ENCODE data around the gene CASZ1.

CASZ1 gene

GRCh38 chr1:10830961-10831668 lies 34.7 kb upstream of the CASZ1 start:
- no peak for DNase-seq (ENCODE audit: extremely low read depth, low read depth)
- no peak overlapping the region for H3K4me3 ChIP-seq (replicated peaks; ENCODE audit: low read depth, low read length)
- TF ChIP-seq, protein P1, sequence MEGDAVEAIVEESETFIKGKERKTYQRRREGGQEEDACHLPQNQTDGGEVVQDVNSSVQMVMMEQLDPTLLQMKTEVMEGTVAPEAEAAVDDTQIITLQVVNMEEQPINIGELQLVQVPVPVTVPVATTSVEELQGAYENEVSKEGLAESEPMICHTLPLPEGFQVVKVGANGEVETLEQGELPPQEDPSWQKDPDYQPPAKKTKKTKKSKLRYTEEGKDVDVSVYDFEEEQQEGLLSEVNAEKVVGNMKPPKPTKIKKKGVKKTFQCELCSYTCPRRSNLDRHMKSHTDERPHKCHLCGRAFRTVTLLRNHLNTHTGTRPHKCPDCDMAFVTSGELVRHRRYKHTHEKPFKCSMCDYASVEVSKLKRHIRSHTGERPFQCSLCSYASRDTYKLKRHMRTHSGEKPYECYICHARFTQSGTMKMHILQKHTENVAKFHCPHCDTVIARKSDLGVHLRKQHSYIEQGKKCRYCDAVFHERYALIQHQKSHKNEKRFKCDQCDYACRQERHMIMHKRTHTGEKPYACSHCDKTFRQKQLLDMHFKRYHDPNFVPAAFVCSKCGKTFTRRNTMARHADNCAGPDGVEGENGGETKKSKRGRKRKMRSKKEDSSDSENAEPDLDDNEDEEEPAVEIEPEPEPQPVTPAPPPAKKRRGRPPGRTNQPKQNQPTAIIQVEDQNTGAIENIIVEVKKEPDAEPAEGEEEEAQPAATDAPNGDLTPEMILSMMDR (IDR thresholded peaks at IDR 0.05; ENCODE audit: low read depth, low read length, missing control alignments) = no peak

DNA sequence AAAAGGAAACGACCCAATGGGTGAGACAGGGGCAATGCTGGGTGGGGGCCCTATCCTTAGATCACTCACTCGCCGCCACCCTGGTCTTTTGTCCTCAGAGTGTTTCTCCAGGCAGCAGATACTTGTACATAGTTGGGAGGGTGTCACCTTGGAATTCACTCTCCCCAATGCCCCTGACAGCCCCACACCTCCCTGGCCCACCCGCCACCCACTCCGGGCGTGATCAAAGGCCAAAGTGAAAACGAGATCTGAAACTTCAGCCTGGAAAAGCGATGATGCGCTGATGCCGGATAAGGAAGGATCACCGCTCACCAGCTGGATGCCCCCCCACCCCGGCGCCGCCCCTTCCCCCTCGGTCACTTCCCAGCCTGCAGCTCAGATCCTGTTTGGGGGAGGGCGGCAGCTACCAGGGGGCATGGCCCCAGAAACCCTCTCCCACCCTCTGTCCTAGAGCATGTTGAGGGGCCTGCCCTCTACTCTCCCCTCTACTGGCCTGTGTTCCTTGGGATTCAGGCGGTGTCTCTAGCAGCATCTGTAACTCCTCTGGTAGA lies 33.6 kb upstream of the CASZ1 start:
- TF ChIP-seq, protein P1 (IDR thresholded peaks at IDR 0.05; ENCODE audit: low read depth, low read length, missing control alignments) = no peak
- no peak for DNase-seq (ENCODE audit: extremely low read depth, low read depth)

DNA sequence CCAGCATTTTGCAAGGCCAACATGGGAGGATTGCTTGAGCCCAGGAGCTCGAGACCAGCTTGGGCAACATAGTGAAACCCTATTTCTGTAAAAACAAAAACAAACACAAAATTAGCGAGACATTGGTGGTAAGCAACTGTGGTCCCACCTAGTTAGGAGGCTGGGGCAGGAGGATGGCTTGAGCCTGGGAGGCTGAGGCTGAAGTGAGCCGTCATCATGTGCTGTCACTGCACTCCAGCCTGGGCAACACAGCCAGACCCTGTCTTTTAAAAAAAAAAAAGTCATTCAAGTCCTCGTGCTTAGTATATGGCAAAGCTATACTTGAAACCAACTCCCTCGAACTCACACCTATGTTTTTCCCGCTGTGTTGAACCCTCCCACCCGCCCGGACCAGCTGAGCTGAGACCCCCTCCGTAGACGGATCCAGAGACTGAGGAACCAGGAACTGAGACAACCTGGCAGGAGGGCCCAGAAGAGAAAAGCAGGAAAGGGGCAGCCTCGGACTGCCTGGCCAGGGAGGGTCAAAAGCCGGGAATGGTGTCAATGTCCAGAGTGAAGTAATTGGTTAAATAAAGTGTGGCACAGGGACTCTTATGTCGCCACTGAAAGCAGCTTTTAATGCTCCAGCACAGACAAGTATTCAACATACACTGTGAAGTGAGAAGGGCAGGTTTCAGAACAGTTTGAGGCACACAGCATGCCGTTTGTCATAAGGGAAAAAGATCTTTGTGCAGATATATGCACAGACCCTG lies 32.8 kb upstream of the CASZ1 start:
- no peak for DNase-seq (ENCODE audit: extremely low read depth, low read depth)
- no peak overlapping the region for H3K4me3 ChIP-seq (replicated peaks; ENCODE audit: low read depth, low read length)
- TF ChIP-seq, protein P1 (IDR thresholded peaks at IDR 0.05; ENCODE audit: low read depth, low read length, missing control alignments) = no peak

More for the DNA sequence above, 33.6 kb upstream of the CASZ1 start:
- H3K4me3 ChIP-seq (replicated peaks; ENCODE audit: low read depth, low read length) = no peak overlapping the region

GRCh38 chr1:10827377-10828333 lies 31.2 kb upstream of the CASZ1 start:
- no peak overlapping the region for H3K4me3 ChIP-seq (replicated peaks; ENCODE audit: low read depth, low read length)
- TF ChIP-seq, protein P1 (IDR thresholded peaks at IDR 0.05; ENCODE audit: low read depth, low read length, missing control alignments) = no peak

GRCh38 chr1:10825592-10825991 lies 29.1 kb upstream of the CASZ1 start:
- H3K4me3 ChIP-seq (replicated peaks; ENCODE audit: low read depth, low read length) = no peak overlapping the region
- TF ChIP-seq, protein P1 (IDR thresholded peaks at IDR 0.05; ENCODE audit: low read depth, low read length, missing control alignments) = no peak
- no peak for DNase-seq (ENCODE audit: extremely low read depth, low read depth)

More at GRCh38 chr1:10827377-10828333, 31.2 kb upstream of the CASZ1 start:
- no peak for DNase-seq (ENCODE audit: extremely low read depth, low read depth)

Measured in HFF-Myc (cell line).